ENCODE data around the gene NSMF. TPM values are rescaled to one million over a fixed set of nuclear protein-coding genes. Genes with fewer than 3 reads are reported as not detected.

Gene NSMF
- total RNA-seq, 1 donor = 29.6 TPM

GRCh38 chr9:137406876-137407589, 52.1 kb downstream of the NSMF start:
- DNase-seq (ENCODE audit: low read depth) = peak; percentile 47
- TF ChIP-seq CTCF (IDR thresholded peaks at IDR 0.05; ENCODE audit: insufficient read depth, low read length) = peak; percentile 67
- H3K4me3 ChIP-seq (ENCODE audit: low read depth, low read length) = peak overlapping the region; percentile 55

GRCh38 chr9:137406085-137406760, 52.9 kb downstream of the NSMF start:
- no peak for TF ChIP-seq CTCF (IDR thresholded peaks at IDR 0.05; ENCODE audit: insufficient read depth, low read length)
- H3K4me3 ChIP-seq (ENCODE audit: low read depth, low read length) = no peak overlapping the region
- DNase-seq (ENCODE audit: low read depth) = no peak

GRCh38 chr9:137405677-137406081, 53.5 kb downstream of the NSMF start:
- DNase-seq (ENCODE audit: low read depth) = no peak
- TF ChIP-seq CTCF (IDR thresholded peaks at IDR 0.05; ENCODE audit: insufficient read depth, low read length) = no peak
- no peak overlapping the region for H3K4me3 ChIP-seq (ENCODE audit: low read depth, low read length)

GRCh38 chr9:137404961-137405567, 54.1 kb downstream of the NSMF start:
- no peak for TF ChIP-seq CTCF (IDR thresholded peaks at IDR 0.05; ENCODE audit: insufficient read depth, low read length)
- DNase-seq (ENCODE audit: low read depth) = no peak
- no peak overlapping the region for H3K4me3 ChIP-seq (ENCODE audit: low read depth, low read length)

- no peak overlapping the region for H3K4me3 ChIP-seq (ENCODE audit: low read depth, low read length)
- no peak for TF ChIP-seq CTCF (IDR thresholded peaks at IDR 0.05; ENCODE audit: insufficient read depth, low read length)
- no peak for DNase-seq (ENCODE audit: low read depth)
Observed at GRCh38 chr9:137403269-137403668, 55.9 kb downstream of the NSMF start.

- TF ChIP-seq CTCF (IDR thresholded peaks at IDR 0.05; ENCODE audit: insufficient read depth, low read length) = no peak
- no peak for DNase-seq (ENCODE audit: low read depth)
- H3K4me3 ChIP-seq (ENCODE audit: low read depth, low read length) = no peak overlapping the region
Observed at GRCh38 chr9:137402746-137403145, 56.4 kb downstream of the NSMF start.
